K562 (cell line): ENCODE data around the gene RMND5B. TPM values are rescaled to one million over a fixed set of nuclear protein-coding genes. Genes with fewer than 3 reads are reported as not detected.
A peak's percentile ranks its signal among the peaks of the same experiment; 100 is the strongest.

Source experiments
- ARNT ChIP-seq, 2 experiments: fragments of 450-650 bp; IDR thresholded peaks; 2 replicates each; pipeline ENCODE4 v1.6.1; 2016; ENCODE audit warnings: mild to moderate bottlenecking in 1 of 2
- EGR1 ChIP-seq: fragments of 450-650 bp; conservative IDR thresholded peaks from 2 replicates; pipeline ENCODE4 v1.6.1; 2017; ENCODE audit warnings: mild to moderate bottlenecking
- NONO ChIP-seq, 2 experiments: fragments of 200-400 bp in 1 of 2; fragments of 450-650 bp in 1 of 2; formaldehyde crosslinking in 1 of 2; IDR thresholded peaks; 2 replicates each; pipeline ENCODE4 v1.6.1; 2017; ENCODE audit warnings: low read depth in 2 of 2, mild to moderate bottlenecking in 2 of 2, moderate library complexity in 2 of 2, low read length in 1 of 2
- PCBP1 ChIP-seq: fragments of 200-400 bp; formaldehyde crosslinking; IDR thresholded peaks from 2 replicates; pipeline ENCODE4 v1.6.1; 2018; ENCODE audit warnings: mild to moderate bottlenecking, low read depth, low read length; ENCODE audit not compliant: poor library complexity, severe bottlenecking
- POLR2A ChIP-seq: fragments of 450-650 bp; conservative IDR thresholded peaks from 2 replicates; pipeline ENCODE4 v1.6.1; 2016
- SMC3 ChIP-seq: conservative IDR thresholded peaks from 2 replicates; pipeline ENCODE4 v1.6.1; 2011; ENCODE audit warnings: low read depth, low read length, improper control_type of control experiment; ENCODE audit not compliant: insufficient read depth
- ZBTB1 ChIP-seq: sonication (generic); formaldehyde crosslinking; IDR thresholded peaks from 2 replicates; pipeline ENCODE4 v1.8.1; 2023; ENCODE audit warnings: missing genetic modification reagents, low read depth, mild to moderate bottlenecking, borderline replicate concordance
- ZNF134 ChIP-seq: fragments of 250-450 bp; sonication (Bioruptor Pico); conservative IDR thresholded peaks from 2 replicates; pipeline ENCODE4 v1.4.0; 2020
- ZNF197 ChIP-seq: fragments of 200-800 bp; sonication (Bioruptor generic); IDR thresholded peaks from 2 replicates; pipeline ENCODE4 v1.6.1; 2016; ENCODE audit warnings: low read depth, missing genetic modification characterization, missing compliant biosample characterization
- ZNF217 ChIP-seq: sonication (generic); formaldehyde crosslinking; IDR thresholded peaks from 2 replicates; pipeline ENCODE4 v1.8.0; 2022; ENCODE audit warnings: mild to moderate bottlenecking, missing genetic modification reagents
- ZNF589 ChIP-seq: fragments of 200-800 bp; sonication (Bioruptor generic); IDR thresholded peaks from 2 replicates; pipeline ENCODE4 v1.6.1; 2016; ENCODE audit warnings: low read depth, missing genetic modification characterization, missing compliant biosample characterization
- ZNF785 ChIP-seq: fragments of 250-450 bp; sonication (Bioruptor Pico); IDR thresholded peaks from 2 replicates; pipeline ENCODE4 v1.4.0; 2020; ENCODE audit warnings: mild to moderate bottlenecking
- polyA plus RNA-seq, 8 experiments: library from polyadenylated mRNA; depleted of rRNA in 4 of 8; stranded (reverse) in 5 of 8; unstranded in 3 of 8; fragments of >200 nt; fragmentation: Nextera tagmentation in 2 of 8; fragmentation: Illumina TruSeq in 1 of 8; extraction: Ambion mirVana in 2 of 8; extraction: Trizol in 1 of 8; gene quantifications; 2 replicates each; pipeline versions ENCODE4 v1.2.1 to v1.2.3, GENCODE V29; 2011 to 2014; ENCODE audit warnings: inconsistent platforms in 1 of 8, missing spikeins in 1 of 8
- total RNA-seq, 7 experiments: library from RNA; depleted of rRNA in 6 of 7; stranded (reverse); fragments of >200 nt in 6 of 7; fragmentation: Illumina TruSeq in 2 of 7; extraction: Trizol in 2 of 7; gene quantifications; 2 replicates each; pipeline versions ENCODE4 v1.2.1 to v1.2.3, GENCODE V29; 2011 to 2021; ENCODE audit warnings: low replicate concordance in 1 of 7
- TF ChIP-seq, protein P1 (sequence below): sonication (generic); formaldehyde crosslinking; IDR thresholded peaks from 2 replicates; pipeline ENCODE4 v1.8.1; 2023; ENCODE audit warnings: mild to moderate bottlenecking, missing genetic modification reagents
- TF ChIP-seq, protein P2 (sequence below): fragments of 250-450 bp; sonication (Bioruptor Pico); IDR thresholded peaks from 2 replicates; pipeline ENCODE4 v1.8.0; 2021; ENCODE audit warnings: mild to moderate bottlenecking, moderate library complexity
- TF ChIP-seq, protein P3 (sequence below): fragments of 450-650 bp; formaldehyde crosslinking; IDR thresholded peaks from 2 replicates; pipeline ENCODE4 v1.4.0; 2022; ENCODE audit warnings: missing genetic modification characterization
- TF ChIP-seq, protein P4 (sequence below): sonication (generic); formaldehyde crosslinking; IDR thresholded peaks from 2 replicates; pipeline ENCODE4 v1.9.0; 2022; ENCODE audit warnings: mild to moderate bottlenecking, missing genetic modification reagents
- TF ChIP-seq, protein P5 (sequence below): fragments of 200-400 bp; formaldehyde crosslinking; IDR thresholded peaks from 2 replicates; pipeline ENCODE4 v1.6.1; 2017; ENCODE audit warnings: mild to moderate bottlenecking, low read depth, low read length, moderate library complexity
- TF ChIP-seq, protein P6 (sequence below): IDR thresholded peaks from 3 replicates; pipeline ENCODE4 v1.6.1; 2011; ENCODE audit warnings: borderline replicate concordance, mild to moderate bottlenecking; ENCODE audit not compliant: insufficient read length, insufficient read depth

Gene RMND5B
- total and polyA plus RNA-seq, 9 of the 15 experiments (the other 6 are each of a cell fraction or from before 2014, with no cell fraction given): 2.6 to 57.0 (median 28.3) TPM

DNA sequence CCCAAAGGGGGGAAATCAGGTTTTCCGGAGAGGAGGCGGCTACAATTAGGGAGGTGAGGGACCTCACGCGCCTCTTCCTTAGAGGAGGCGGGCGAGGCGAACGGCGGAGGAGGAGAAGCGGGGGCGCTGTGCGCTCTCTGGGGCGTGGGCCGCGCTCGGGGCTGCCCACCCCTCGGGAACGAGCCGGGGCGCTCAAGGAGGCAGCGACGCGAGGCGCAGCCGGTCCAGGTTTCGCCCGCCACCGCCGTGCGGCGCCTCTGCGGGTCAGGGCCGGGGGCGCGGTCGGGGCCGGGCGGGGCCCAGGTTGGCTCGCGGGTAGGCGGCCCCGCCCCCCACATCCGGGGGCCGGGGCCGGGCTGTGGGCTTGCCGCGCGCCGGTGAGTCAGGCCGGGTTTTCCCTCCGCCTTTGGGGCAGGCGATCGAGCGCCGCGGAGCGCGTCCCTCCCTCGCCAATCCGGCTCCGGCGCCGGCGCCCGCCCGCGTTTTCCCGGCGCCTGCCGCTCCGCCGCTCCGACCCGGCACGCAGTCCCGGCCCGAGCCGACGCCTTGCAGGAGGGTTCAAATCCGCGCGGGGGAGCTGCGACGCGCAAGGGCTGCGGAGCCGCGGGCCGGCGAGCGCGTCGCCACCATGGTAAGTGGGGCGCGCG is 17.6 kb upstream of the RMND5B start, which contains the start of gene N4BP3 (continued):
- TF ChIP-seq, protein P1, sequence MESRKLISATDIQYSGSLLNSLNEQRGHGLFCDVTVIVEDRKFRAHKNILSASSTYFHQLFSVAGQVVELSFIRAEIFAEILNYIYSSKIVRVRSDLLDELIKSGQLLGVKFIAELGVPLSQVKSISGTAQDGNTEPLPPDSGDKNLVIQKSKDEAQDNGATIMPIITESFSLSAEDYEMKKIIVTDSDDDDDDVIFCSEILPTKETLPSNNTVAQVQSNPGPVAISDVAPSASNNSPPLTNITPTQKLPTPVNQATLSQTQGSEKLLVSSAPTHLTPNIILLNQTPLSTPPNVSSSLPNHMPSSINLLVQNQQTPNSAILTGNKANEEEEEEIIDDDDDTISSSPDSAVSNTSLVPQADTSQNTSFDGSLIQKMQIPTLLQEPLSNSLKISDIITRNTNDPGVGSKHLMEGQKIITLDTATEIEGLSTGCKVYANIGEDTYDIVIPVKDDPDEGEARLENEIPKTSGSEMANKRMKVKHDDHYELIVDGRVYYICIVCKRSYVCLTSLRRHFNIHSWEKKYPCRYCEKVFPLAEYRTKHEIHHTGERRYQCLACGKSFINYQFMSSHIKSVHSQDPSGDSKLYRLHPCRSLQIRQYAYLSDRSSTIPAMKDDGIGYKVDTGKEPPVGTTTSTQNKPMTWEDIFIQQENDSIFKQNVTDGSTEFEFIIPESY (CRISPR knock-in tag): 0 out of 2 replicates have a peak, but pooled peaks have one; percentile 16
- peak; percentile 46; the same call in 1 of the 2 replicates for TF ChIP-seq ZNF589
- TF ChIP-seq PCBP1: no peak
- TF ChIP-seq EGR1: peak; percentile 84
- TF ChIP-seq POLR2A: peak; percentile 42; the same call in 1 of the 2 replicates
- no peak for TF ChIP-seq SMC3
- no peak for TF ChIP-seq ZNF785 (CRISPR knock-in tag)
- TF ChIP-seq, protein P2, sequence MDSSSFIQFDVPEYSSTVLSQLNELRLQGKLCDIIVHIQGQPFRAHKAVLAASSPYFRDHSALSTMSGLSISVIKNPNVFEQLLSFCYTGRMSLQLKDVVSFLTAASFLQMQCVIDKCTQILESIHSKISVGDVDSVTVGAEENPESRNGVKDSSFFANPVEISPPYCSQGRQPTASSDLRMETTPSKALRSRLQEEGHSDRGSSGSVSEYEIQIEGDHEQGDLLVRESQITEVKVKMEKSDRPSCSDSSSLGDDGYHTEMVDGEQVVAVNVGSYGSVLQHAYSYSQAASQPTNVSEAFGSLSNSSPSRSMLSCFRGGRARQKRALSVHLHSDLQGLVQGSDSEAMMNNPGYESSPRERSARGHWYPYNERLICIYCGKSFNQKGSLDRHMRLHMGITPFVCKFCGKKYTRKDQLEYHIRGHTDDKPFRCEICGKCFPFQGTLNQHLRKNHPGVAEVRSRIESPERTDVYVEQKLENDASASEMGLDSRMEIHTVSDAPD: no peak
- TF ChIP-seq ARNT (IDR thresholded peaks at IDR 0.05): no peak
- no peak for TF ChIP-seq ZNF134 (CRISPR knock-in tag)
- TF ChIP-seq, protein P3, sequence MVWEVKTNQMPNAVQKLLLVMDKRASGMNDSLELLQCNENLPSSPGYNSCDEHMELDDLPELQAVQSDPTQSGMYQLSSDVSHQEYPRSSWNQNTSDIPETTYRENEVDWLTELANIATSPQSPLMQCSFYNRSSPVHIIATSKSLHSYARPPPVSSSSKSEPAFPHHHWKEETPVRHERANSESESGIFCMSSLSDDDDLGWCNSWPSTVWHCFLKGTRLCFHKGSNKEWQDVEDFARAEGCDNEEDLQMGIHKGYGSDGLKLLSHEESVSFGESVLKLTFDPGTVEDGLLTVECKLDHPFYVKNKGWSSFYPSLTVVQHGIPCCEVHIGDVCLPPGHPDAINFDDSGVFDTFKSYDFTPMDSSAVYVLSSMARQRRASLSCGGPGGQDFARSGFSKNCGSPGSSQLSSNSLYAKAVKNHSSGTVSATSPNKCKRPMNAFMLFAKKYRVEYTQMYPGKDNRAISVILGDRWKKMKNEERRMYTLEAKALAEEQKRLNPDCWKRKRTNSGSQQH (CRISPR knock-in tag): no peak
- TF ChIP-seq, protein P4, sequence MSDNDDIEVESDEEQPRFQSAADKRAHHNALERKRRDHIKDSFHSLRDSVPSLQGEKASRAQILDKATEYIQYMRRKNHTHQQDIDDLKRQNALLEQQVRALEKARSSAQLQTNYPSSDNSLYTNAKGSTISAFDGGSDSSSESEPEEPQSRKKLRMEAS (CRISPR knock-in tag): peak; percentile 76
- peak; percentile 46; the same call in 1 of the 2 replicates for TF ChIP-seq ZBTB1 (CRISPR knock-in tag)
- TF ChIP-seq, protein P5, sequence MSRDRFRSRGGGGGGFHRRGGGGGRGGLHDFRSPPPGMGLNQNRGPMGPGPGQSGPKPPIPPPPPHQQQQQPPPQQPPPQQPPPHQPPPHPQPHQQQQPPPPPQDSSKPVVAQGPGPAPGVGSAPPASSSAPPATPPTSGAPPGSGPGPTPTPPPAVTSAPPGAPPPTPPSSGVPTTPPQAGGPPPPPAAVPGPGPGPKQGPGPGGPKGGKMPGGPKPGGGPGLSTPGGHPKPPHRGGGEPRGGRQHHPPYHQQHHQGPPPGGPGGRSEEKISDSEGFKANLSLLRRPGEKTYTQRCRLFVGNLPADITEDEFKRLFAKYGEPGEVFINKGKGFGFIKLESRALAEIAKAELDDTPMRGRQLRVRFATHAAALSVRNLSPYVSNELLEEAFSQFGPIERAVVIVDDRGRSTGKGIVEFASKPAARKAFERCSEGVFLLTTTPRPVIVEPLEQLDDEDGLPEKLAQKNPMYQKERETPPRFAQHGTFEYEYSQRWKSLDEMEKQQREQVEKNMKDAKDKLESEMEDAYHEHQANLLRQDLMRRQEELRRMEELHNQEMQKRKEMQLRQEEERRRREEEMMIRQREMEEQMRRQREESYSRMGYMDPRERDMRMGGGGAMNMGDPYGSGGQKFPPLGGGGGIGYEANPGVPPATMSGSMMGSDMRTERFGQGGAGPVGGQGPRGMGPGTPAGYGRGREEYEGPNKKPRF: no peak
- TF ChIP-seq ZNF197 (CRISPR knock-in tag): peak; percentile 34; the same call in 1 of the 2 replicates
- TF ChIP-seq, protein P6, sequence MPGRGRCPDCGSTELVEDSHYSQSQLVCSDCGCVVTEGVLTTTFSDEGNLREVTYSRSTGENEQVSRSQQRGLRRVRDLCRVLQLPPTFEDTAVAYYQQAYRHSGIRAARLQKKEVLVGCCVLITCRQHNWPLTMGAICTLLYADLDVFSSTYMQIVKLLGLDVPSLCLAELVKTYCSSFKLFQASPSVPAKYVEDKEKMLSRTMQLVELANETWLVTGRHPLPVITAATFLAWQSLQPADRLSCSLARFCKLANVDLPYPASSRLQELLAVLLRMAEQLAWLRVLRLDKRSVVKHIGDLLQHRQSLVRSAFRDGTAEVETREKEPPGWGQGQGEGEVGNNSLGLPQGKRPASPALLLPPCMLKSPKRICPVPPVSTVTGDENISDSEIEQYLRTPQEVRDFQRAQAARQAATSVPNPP: no peak
- TF ChIP-seq NONO (IDR thresholded peaks at IDR 0.05; ENCODE audit: low read depth in 2 of 2, low read length in 1 of 2): peak in 1 of 2 experiments; percentile 93; a peak in 2 of 4 replicates
- no peak for TF ChIP-seq ZNF217 (CRISPR knock-in tag)
